Fibroblast of lung (primary cell): ENCODE measurements around the gene ABCB8. TPM values are rescaled to one million over a fixed set of nuclear protein-coding genes. Genes with fewer than 3 reads are reported as not detected.

Experiments used
- DNase-seq, 2 donors: peaks; one replicate each; pipeline versions ENCODE4 v3.0.0 to v3.0.0-alpha.2; 2010; ENCODE audit warnings: low read depth in 2 of 2
- H2AFZ ChIP-seq: 2 replicates; pipeline ENCODE4 v1.5.1; 2012; ENCODE audit warnings: low read length, control low read depth, inconsistent platforms
- H3K27ac ChIP-seq: 2 replicates; pipeline ENCODE4 v1.5.1; 2011; ENCODE audit warnings: low read length, control low read depth; ENCODE audit not compliant: insufficient read depth
- H3K27me3 ChIP-seq: 2 replicates; pipeline ENCODE4 v1.5.1; 2011; ENCODE audit warnings: mild to moderate bottlenecking, low read length; ENCODE audit not compliant: control insufficient read depth, insufficient read depth
- H3K36me3 ChIP-seq: 2 replicates; pipeline ENCODE4 v1.5.1; 2011; ENCODE audit warnings: low read length; ENCODE audit not compliant: control insufficient read depth, insufficient read depth
- H3K4me1 ChIP-seq: 2 replicates; pipeline ENCODE4 v1.5.1; 2011; ENCODE audit warnings: low read length; ENCODE audit not compliant: control insufficient read depth, insufficient read depth; ENCODE audit errors: extremely low read depth
- H3K4me2 ChIP-seq: 2 replicates; pipeline ENCODE4 v1.5.1; 2011; ENCODE audit warnings: low read length, control low read depth; ENCODE audit not compliant: insufficient read depth; ENCODE audit errors: extremely low read depth
- H3K4me3 ChIP-seq, 4 experiments: fragments of 200-600 bp in 1 of 4; sonication (generic) in 1 of 4; replicated peaks in 1 of 4; 2 replicates each; pipeline ENCODE4 v1.5.1; 2011 to 2016; ENCODE audit warnings: low read length in 4 of 4, low read depth in 3 of 4, mild to moderate bottlenecking in 3 of 4, control low read depth in 2 of 4, inconsistent platforms in 1 of 4, mixed read lengths in 1 of 4; ENCODE audit not compliant: insufficient read depth in 1 of 4; ENCODE audit errors: control extremely low read depth in 1 of 4
- H3K79me2 ChIP-seq: 2 replicates; pipeline ENCODE4 v1.5.1; 2012; ENCODE audit warnings: mild to moderate bottlenecking, low read length, inconsistent platforms; ENCODE audit not compliant: control insufficient read depth, insufficient read depth
- H3K9ac ChIP-seq: 2 replicates; pipeline ENCODE4 v1.5.1; 2011; ENCODE audit warnings: mild to moderate bottlenecking, low read length, control low read depth; ENCODE audit not compliant: insufficient read depth
- H3K9me3 ChIP-seq: 2 replicates; pipeline ENCODE4 v1.5.1; 2012; ENCODE audit warnings: low read depth, low read length; ENCODE audit not compliant: control insufficient read depth, insufficient read depth
- H4K20me1 ChIP-seq: 2 replicates; pipeline ENCODE4 v1.5.1; 2011; ENCODE audit warnings: low read length; ENCODE audit not compliant: control insufficient read depth, insufficient read depth; ENCODE audit errors: extremely low read depth
- CTCF ChIP-seq, 2 donors: IDR thresholded peaks in 1 of 2; conservative IDR thresholded peaks in 1 of 2; 1 replicate in 1 of 2; 2 replicates in 1 of 2; pipeline ENCODE4 v1.5.1; 2011 to 2012; ENCODE audit warnings: low read length in 2 of 2, control low read depth in 1 of 2, inconsistent platforms in 1 of 2, low read depth in 1 of 2, mild to moderate bottlenecking in 1 of 2
- EZH2 ChIP-seq: IDR thresholded peaks from 2 replicates; pipeline ENCODE4 v1.5.1; 2012; ENCODE audit warnings: low read length, control low read depth, mild to moderate bottlenecking; ENCODE audit errors: missing control alignments
- polyA plus RNA-seq, 2 donors: library from polyadenylated mRNA; depleted of rRNA in 1 of 2; stranded (reverse) in 1 of 2; unstranded in 1 of 2; fragments of >200 nt; gene quantifications; 2 replicates each; pipeline ENCODE4 v1.2.1, GENCODE V29; 2011 to 2012; ENCODE audit warnings: missing spikeins in 1 of 2
- total RNA-seq: library from RNA; depleted of rRNA; stranded (reverse); fragments of >200 nt; gene quantifications from 2 replicates; pipeline ENCODE4 v1.2.1, GENCODE V29; 2014

Gene ABCB8
- total and polyA plus RNA-seq, 2 donors (not counting 1 experiment from before 2014, with no cell fraction given), result 12.1 to 20.0 TPM

GRCh38 chr7:151016942-151017341 is 11.3 kb upstream of the ABCB8 start:
- no peak overlapping the region for H3K4me3 ChIP-seq
- no peaks in the 10 kb centered on the region for H3K36me3 ChIP-seq
- no peak for DNase-seq
- H3K79me2 ChIP-seq, result no peaks in the 10 kb centered on the region
- H3K9me3 ChIP-seq, result no peaks in the 10 kb centered on the region
- H2AFZ ChIP-seq, result no peak overlapping the region
- no peaks in the 10 kb centered on the region for H4K20me1 ChIP-seq
- H3K4me1 ChIP-seq, result peaks cover 4% of the 10 kb centered on the region
- no peak for TF ChIP-seq CTCF (conservative IDR thresholded peaks at IDR 0.05 in 1 of 2, IDR thresholded peaks at IDR 0.05 in 1 of 2; ENCODE audit: low read depth in 1 of 2, low read length in 2 of 2)
- no peak for TF ChIP-seq EZH2
- no peak overlapping the region for H3K27ac ChIP-seq
- peaks cover 36% of the 10 kb centered on the region for H3K27me3 ChIP-seq
- no peak overlapping the region for H3K9ac ChIP-seq
- no peak overlapping the region for H3K4me2 ChIP-seq

- no peak for DNase-seq
- Histone ChIP-seq H3K9me3 (no peaks in the 10 kb centered on the region), H4K20me1 (no peaks in the 10 kb centered on the region), H3K4me1 (peaks cover 4% of the 10 kb centered on the region), H3K4me3 (no peak overlapping the region), H3K36me3 (no peaks in the 10 kb centered on the region), H3K27me3 (peaks cover 38% of the 10 kb centered on the region), H3K4me2 (no peak overlapping the region), H3K27ac (no peak overlapping the region), H2AFZ (no peak overlapping the region), H3K9ac (no peak overlapping the region), H3K79me2 (no peaks in the 10 kb centered on the region)
- TF ChIP-seq CTCF (conservative IDR thresholded peaks at IDR 0.05 in 1 of 2, IDR thresholded peaks at IDR 0.05 in 1 of 2; ENCODE audit: low read depth in 1 of 2, low read length in 2 of 2) (no peak), EZH2 (no peak)
Observed at GRCh38 chr7:151017370-151017952, 10.8 kb upstream of the ABCB8 start.

- no peaks in the 10 kb centered on the region for H3K36me3 ChIP-seq
- H3K4me1 ChIP-seq, result peaks cover 4% of the 10 kb centered on the region
- peak; percentile 31 to 32 for DNase-seq
- no peak overlapping the region for H3K27ac ChIP-seq
- H2AFZ ChIP-seq, result no peak overlapping the region
- H3K9ac ChIP-seq, result peak overlapping the region; percentile 37
- no peaks in the 10 kb centered on the region for H4K20me1 ChIP-seq
- H3K4me2 ChIP-seq, result peak overlapping the region; percentile 40
- TF ChIP-seq CTCF (conservative IDR thresholded peaks at IDR 0.05 in 1 of 2, IDR thresholded peaks at IDR 0.05 in 1 of 2; ENCODE audit: low read depth in 1 of 2, low read length in 2 of 2) (peak; percentile 74 to 81), EZH2 (no peak)
- H3K9me3 ChIP-seq, result no peaks in the 10 kb centered on the region
- H3K79me2 ChIP-seq, result no peaks in the 10 kb centered on the region
- peaks cover 36% of the 10 kb centered on the region for H3K27me3 ChIP-seq
- H3K4me3 ChIP-seq, result no peak overlapping the region
Observed at GRCh38 chr7:151017953-151018420, 10.3 kb upstream of the ABCB8 start.
